Right ventricle myocardium superior (tissue), 1 donor: ENCODE results near the gene ARHGEF6. TPM values are rescaled to one million over a fixed set of nuclear protein-coding genes. Genes with fewer than 3 reads are reported as not detected.
A peak's percentile ranks its signal among the peaks of the same experiment; 100 is the strongest.
"Not testable (repeated sequence)": the region's sequence is repeated elsewhere in the genome, so short reads cannot be mapped to it uniquely, and the experiment has no call there.

ENCODE experiments used
- ATAC-seq: fragments of 200-7000 bp; cut with Tn5 transposase; one replicate; pipeline ENCODE4 v1.9.1; 2020; ENCODE audit warnings: mild to moderate bottlenecking; ENCODE audit not compliant: poor library complexity
- DNase-seq: peaks from one replicate; pipeline ENCODE4 v3.0.0-alpha.2; 2020
- intact Hi-C: fragments of 100-400 bp; cut with DNase I; formaldehyde crosslinking; loops from one replicate; pipeline ENCODE4 v1.11.2; 2022
- total RNA-seq: library from RNA; stranded (reverse); fragmentation: NEBNext Ultra II Directional; extraction: Animal tissue kit (Norgen Biotek cat#: 25700); gene quantifications from one replicate; pipeline ENCODE4 v1.2.1, GENCODE V29; 2021
- donor health status: DM: no; HTN: yes; CAD: no; lungs with severe emphysema.

The ARHGEF6 gene
- total RNA-seq, 1 donor from 2014 or later, result 36.8 TPM

- ATAC-seq, DNase-seq, intact Hi-C loops: not testable (repeated sequence)
Observed at GRCh38 chrX:136794660-136795059, 13.9 kb upstream of the ARHGEF6 start.

- intact Hi-C loops, result no loop called here
- DNase-seq (no peak), ATAC-seq (no peak)
Observed at GRCh38 chrX:136794080-136794479, 13.3 kb upstream of the ARHGEF6 start.

- ATAC-seq (no peak), DNase-seq (no peak)
- intact Hi-C loops, result no loop called here
Observed at GRCh38 chrX:136789856-136790255, 9.1 kb upstream of the ARHGEF6 start.

DNA sequence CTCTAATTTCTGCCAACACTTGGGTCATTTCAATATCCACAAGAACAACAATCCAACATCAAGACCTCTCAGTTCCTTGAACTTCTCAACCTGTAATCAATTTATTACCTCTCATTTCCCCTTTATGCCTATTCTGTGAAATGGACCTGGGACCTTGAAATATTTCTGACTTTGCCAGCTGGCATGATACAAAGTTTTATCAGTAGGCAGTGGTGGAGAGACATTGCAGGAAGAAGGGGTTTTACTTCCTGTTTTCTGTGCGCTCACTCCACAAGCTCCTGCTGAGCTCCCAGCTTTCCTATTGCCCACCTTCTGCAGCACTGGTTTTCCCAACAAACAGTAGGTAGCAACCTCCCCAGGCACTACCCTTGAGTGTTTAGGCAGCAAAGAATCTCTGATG is 3.5 kb upstream of the ARHGEF6 start:
- no peak for ATAC-seq
- no peak for DNase-seq
- intact Hi-C loops, result no loop called here

DNA sequence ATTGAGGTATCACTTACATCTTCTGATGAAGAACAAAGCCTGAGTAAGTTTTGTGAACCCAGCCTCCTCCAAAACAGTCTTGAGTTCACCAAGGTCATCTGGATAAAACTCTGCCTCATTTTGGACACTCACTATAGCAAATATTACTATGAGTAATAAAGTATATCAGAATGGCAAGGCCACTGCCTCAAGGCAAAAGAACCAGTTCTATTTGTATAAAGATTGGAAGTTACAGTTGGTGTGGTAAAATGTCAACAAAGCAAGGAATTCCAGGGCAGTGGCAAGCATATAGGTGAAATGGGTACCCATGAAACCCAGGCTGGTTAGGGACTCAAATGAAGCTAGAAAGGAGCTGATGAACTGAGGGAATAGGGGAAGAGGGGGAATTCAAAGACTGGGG is 2.4 kb upstream of the ARHGEF6 start:
- DNase-seq, result no peak
- no peak for ATAC-seq
- intact Hi-C loops, result no loop called here

DNA sequence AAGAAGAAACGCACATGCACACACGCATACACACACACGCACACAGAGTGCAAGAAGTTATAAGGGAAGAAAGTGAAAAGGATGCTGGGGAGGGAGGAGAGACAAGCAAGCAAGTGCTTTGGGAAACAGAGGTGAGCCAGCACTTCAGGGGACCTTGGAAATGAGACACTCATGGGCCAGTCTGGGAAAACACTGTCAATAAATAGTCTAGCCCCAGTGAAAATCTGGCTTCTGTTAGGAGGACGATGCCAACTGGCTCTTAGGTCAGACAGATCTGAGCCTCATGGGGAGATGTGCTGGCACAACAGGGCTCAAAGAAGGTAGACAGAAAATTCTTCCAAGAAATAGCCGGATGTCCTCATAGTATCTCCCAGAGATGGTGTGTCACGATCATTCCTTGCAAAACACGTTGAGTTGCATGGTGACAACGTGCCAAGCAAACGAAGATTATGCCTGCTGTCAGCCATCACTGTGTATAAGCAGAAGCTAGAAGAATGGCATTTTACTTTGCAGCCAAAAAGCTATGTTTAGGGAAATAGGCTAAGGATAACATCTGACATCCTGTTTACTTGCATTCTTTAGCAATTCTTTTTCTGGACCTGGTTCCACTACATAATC is 557 bp upstream of the ARHGEF6 start:
- peak; percentile 76 for ATAC-seq
- intact Hi-C loops, result no loop called here
- no peak for DNase-seq

DNA sequence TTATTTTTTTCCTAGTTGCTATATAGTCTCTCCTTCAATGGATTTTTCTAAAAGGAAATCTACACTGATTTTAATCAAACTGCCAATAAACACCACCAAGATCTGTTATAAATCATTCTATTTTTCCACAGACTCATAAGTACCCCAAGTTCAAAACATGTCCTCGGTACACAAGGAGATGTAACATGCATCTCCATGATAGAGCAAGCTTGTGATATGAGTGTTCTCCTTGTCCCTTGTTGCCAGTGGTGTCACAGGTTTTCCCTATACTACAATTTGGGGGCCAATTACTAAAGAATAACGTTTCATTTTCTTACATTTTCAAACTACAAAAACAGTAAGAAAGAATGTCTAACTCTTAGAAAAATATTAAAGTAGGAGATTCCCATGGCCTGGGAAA is 491 bp downstream of the ARHGEF6 start:
- DNase-seq (no peak), ATAC-seq (no peak)
- intact Hi-C loops, result no loop called here

DNA sequence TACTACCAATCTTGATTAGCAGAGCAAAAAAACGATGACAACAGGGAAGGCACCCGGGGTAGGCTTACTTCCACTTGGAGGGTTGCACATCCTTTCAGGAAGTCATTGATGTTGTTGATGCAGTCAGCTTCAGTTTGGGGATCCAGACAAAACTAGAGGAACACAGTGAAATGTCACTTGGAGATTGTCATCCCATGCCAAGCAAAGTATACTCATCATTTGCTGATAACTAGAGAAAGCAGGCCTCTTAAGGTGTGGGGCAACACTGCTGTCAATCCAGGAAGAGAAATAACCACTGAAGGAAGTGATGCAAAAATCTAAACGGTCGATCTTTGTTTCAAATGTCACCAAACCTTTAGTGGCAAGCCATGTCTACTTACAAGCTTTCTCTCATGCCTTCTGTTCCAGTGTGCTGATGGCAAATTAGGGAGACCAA is 1.4 kb downstream of the ARHGEF6 start:
- DNase-seq (no peak), ATAC-seq (no peak)
- intact Hi-C loops, result no loop called here

GRCh38 chrX:136778916-136779315 is 1.8 kb downstream of the ARHGEF6 start:
- intact Hi-C loops, result no loop called here
- DNase-seq (no peak), ATAC-seq (no peak)

- DNase-seq (no peak), ATAC-seq (no peak)
- intact Hi-C loops, result no loop called here
Observed at GRCh38 chrX:136778020-136778419, 2.7 kb downstream of the ARHGEF6 start.

DNA sequence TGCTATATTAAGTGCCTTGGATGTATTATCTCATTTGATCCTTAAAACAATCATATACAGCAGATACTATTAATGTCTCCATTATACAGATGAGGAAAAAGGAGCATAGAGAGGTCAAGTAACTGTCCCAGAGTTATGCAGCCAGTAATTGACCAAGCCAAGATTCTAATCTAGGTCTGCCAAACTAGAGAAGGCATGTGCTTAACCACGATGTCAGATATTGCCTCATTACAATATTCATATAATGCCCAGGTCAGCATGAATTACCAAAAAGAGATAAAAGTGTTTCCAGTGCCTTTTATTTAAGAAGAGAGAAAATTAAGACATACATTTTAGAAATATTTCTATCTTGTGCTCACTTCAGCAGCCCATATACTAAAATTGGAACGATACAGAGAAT is 7.1 kb downstream of the ARHGEF6 start:
- no peak for DNase-seq
- ATAC-seq, result no peak
- intact Hi-C loops, result no loop called here

GRCh38 chrX:136771869-136772268 is 8.9 kb downstream of the ARHGEF6 start:
- ATAC-seq, DNase-seq, intact Hi-C loops: not testable (repeated sequence)

GRCh38 chrX:136768469-136769084 is 12.2 kb downstream of the ARHGEF6 start:
- DNase-seq (peak; percentile 61), ATAC-seq (peak; percentile 5)
- intact Hi-C loops, result no loop called here

DNA sequence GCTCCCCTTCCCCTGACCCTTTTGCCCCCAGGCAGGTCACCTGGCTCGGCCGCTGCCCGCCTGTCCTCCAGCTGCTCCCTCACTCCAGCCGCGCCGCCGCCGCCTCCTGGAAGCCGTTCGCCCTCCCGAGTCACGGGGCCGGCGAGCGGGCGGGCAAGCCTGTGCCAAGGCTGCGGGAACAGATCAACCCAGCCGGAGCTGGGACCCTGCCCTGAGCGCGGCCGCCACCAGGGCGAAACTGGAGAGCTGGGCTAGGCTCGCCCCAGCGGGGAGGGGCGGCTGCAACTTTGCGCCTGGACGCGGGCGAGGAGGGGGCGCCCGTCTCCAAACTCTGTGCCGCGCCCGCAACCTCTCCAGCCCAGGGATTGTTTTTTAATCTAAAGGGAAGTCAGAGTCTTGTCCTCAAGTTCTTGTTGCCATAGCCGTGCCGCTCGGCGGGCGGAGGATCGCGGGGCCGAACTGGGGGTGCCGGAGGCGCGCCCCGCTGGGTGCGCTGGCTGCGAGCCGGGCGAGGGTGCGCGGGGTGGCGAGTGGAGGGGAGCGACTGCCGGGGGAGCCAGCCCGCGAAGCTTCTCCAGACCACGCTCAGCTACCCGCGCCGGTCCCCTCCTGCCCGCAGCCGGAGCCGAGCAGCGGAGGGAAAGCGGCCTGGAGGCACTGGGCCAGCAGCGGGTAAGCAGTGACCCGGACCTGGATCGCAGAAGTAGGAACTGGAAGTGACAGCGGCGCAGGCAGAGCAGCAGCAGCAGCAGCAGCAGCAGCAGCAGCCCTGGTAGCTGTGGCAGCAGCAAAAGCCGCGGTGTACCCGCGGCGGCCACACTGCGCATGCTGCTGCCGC is 13.4 kb downstream of the ARHGEF6 start:
- DNase-seq, result peak; percentile 82
- intact Hi-C loops, result no loop called here
- peak; percentile 92 for ATAC-seq

DNA sequence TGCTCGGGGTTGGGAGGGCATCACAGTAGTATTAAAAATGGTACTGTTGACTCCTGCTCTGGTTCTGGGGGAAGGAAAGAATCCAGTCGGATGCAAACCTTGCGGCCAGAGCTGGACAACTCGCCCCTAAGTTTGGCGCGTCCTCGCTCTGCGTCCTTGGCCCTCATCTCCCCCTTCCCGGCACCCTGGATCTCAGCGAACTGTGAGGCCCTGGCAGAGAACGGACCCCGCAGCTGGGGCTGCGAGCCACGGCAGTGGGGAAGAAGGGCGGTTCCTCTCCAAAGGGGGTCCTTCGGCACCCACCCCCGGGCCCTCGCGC is 14.0 kb downstream of the ARHGEF6 start:
- peak; percentile 48 for DNase-seq
- intact Hi-C loops, result no loop called here
- peak; percentile 58 for ATAC-seq

- intact Hi-C loops, result no loop called here
- no peak for DNase-seq
- peak; percentile 24 for ATAC-seq
Observed at GRCh38 chrX:136765821-136766356, 14.8 kb downstream of the ARHGEF6 start.

DNA sequence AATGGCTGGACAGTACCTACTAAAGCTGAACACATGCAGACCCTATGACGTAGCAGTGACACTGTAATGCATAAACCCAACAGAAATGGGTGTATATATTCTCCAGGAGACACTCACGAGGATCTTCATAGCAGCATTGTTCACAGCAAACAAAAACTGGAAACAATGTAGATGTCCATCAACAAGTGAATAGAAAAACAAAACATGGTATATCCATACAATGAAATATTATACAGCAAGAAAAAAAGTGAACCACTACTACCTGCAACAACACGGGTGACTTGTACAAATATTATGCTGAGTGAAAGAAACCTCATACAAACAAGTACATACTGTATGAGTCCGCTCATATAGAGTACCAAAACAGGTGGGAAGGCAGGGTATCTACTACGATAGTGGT is 16.5 kb downstream of the ARHGEF6 start:
- no peak for ATAC-seq
- DNase-seq, result no peak
- intact Hi-C loops, result no loop called here

DNA sequence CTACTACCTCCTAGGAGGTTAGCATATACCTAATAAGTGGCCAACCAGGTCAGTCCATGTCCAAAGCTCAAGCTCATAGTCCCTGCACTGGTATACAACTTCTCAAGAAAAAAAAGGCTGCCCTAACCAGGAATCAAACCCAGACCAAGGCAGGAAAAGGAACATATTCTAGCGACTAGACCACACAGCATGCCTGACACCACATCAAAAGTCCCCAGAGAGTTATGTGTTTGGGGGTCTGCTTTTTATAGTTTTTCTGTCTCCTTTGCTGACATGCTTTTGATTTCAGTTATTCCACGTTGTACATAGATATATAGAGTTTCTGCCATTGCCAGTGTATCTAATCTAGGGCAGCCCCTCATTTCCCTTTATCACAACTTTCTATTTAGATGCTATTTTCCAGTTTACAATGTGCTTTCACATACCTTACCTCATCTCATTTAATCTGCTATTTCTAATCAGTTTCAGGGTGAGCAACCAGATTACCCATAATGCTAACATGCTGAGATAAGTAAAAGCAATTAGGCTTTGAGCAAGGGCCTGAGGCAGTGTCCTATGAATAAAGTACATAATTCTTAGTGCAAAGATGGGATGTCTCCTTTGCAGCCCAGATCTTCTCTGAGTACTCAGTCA is 17.8 kb downstream of the ARHGEF6 start:
- DNase-seq (no peak), ATAC-seq (no peak)
- intact Hi-C loops, result no loop called here

DNA sequence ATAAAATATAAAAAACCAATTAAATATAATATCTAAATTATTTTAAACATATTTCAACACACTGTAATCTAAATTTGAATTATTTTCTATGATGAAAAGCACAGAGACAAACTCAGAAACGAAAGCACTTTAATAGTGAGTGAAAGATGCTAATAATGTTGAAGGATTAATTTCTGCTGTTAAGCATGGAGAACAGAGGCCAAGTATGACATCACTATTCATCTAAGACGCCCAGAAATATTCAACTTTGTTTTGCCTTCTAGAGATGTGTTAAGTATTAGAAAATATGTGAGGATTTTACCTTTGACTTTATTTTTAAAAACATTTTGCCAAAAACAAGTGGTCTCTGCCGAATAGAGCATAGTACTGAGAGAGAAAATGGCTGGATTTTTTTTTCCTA is 19.3 kb downstream of the ARHGEF6 start:
- no peak for ATAC-seq
- DNase-seq, result no peak
- intact Hi-C loops, result no loop called here
